Common myeloid progenitor, CD34-positive (primary cell): ENCODE measurements around the gene FAM107A.

ENCODE experiments used
- CTCF ChIA-PET: fragments of 350-600 bp; sonication (Branson Sonifier 250); formaldehyde crosslinking; loops from one replicate; lab custom pipeline; 2021; ENCODE audit warnings: antibody characterized with exemption; lab: Charles Lee
- POLR2A ChIA-PET: fragments of 350-600 bp; sonication (Branson Sonifier 250); formaldehyde crosslinking; loops from one replicate; lab custom pipeline; 2021; ENCODE audit warnings: antibody characterized with exemption; lab: Charles Lee
- DNase-seq, 3 donors: peaks; one replicate each; pipeline versions ENCODE4 v3.0.0 to v3.0.0-alpha.2; 2013
- H3K27ac ChIP-seq, 2 experiments: 1 replicate in 1 of 2; 2 replicates in 1 of 2; pipeline ENCODE4 v1.7.0; 2013; ENCODE audit warnings: inconsistent platforms in 2 of 2, low read length in 2 of 2, mild to moderate bottlenecking in 2 of 2, low read depth in 1 of 2, moderate library complexity in 1 of 2; ENCODE audit not compliant: severe bottlenecking in 2 of 2, insufficient read depth in 1 of 2, poor library complexity in 1 of 2
- H3K27me3 ChIP-seq, 5 experiments: replicated peaks in 2 of 5; 1 replicate in 3 of 5; 2 replicates in 2 of 5; pipeline versions ENCODE4 v1.6.1 to v1.7.0; 2013; ENCODE audit warnings: low read length in 4 of 5, mild to moderate bottlenecking in 2 of 5, moderate library complexity in 2 of 5, inconsistent platforms in 1 of 5; ENCODE audit not compliant: insufficient read depth in 5 of 5, control insufficient read depth in 4 of 5
- H3K36me3 ChIP-seq, 4 experiments: 1 replicate in 2 of 4; 2 replicates in 2 of 4; pipeline versions ENCODE4 v1.6.1 to v1.7.0; 2013; ENCODE audit warnings: low read length in 3 of 4, control low read depth in 1 of 4, mild to moderate bottlenecking in 1 of 4; ENCODE audit not compliant: control insufficient read depth in 4 of 4, insufficient read depth in 4 of 4
- H3K4me1 ChIP-seq, 4 experiments: 1 replicate in 3 of 4; 2 replicates in 1 of 4; pipeline versions ENCODE4 v1.6.1 to v1.7.1; 2013; ENCODE audit warnings: low read length in 3 of 4, mild to moderate bottlenecking in 3 of 4, control low read depth in 1 of 4, inconsistent platforms in 1 of 4, moderate library complexity in 1 of 4; ENCODE audit not compliant: control insufficient read depth in 4 of 4, insufficient read depth in 4 of 4; ENCODE audit errors: control extremely low read depth in 1 of 4
- H3K4me3 ChIP-seq, 7 experiments: 1 replicate in 4 of 7; 2 replicates in 3 of 7; pipeline versions ENCODE4 v1.5.1 to v1.7.0; 2013; ENCODE audit warnings: mild to moderate bottlenecking in 7 of 7, low read length in 6 of 7, moderate library complexity in 6 of 7, inconsistent platforms in 2 of 7, low read depth in 2 of 7, control low read depth in 1 of 7; ENCODE audit not compliant: insufficient read depth in 4 of 7, control insufficient read depth in 1 of 7; ENCODE audit errors: extremely low read depth in 1 of 7
- H3K9me3 ChIP-seq, 5 experiments: 1 replicate in 4 of 5; 2 replicates in 1 of 5; pipeline versions ENCODE4 v1.6.1 to v1.7.1; 2013; ENCODE audit warnings: low read length in 4 of 5, mild to moderate bottlenecking in 2 of 5, inconsistent platforms in 1 of 5, low read depth in 1 of 5, moderate library complexity in 1 of 5; ENCODE audit not compliant: control insufficient read depth in 4 of 5, insufficient read depth in 2 of 5; ENCODE audit errors: control extremely low read depth in 1 of 5
- WGBS: methylation state at CpG from one replicate; pipeline ENCODE4 v1.1.5; 2013; ENCODE audit not compliant: insufficient coverage; 5-methylcytosine and 5-hydroxymethylcytosine counted together

Gene FAM107A

GRCh38 chr3:58519668-58520402 is 57.4 kb downstream of the FAM107A start:
- Histone ChIP-seq H3K27ac (no peak overlapping the region), H3K4me1 (peaks cover 0 to 4% (median 0%) of the 10 kb centered on the region in 4 experiments), H3K9me3 (no peaks in the 10 kb centered on the region), H3K4me3 (no peak overlapping the region), H3K27me3 (no peaks in the 10 kb centered on the region), H3K36me3 (peaks cover 0 to 30% (median 1%) of the 10 kb centered on the region in 4 experiments)
- ChIA-PET POLR2A (no interaction called here), CTCF (interaction anchor here (0.8 to 4.4 kb wide), 3 partner anchors 8 to 129 kb away, joined by 3 to 24 read pairs (median 4); no protein-coding TSS in a partner anchor)
- no peak for DNase-seq
- 96% methylated on average over 4 of the region's 6 CpGs for WGBS

- H3K27me3 ChIP-seq: no peaks in the 10 kb centered on the region
- DNase-seq: no peak
- H3K27ac ChIP-seq: no peak overlapping the region
- POLR2A ChIA-PET: no interaction called here
- H3K9me3 ChIP-seq: no peaks in the 10 kb centered on the region
- CTCF ChIA-PET: interaction anchor here (1.0 kb wide), 1 partner anchor 47 kb away, joined by 3 read pairs; no protein-coding TSS in a partner anchor
- 89% methylated on average over 3 of the region's 3 CpGs for WGBS
- H3K36me3 ChIP-seq: peaks cover 0 to 24% (median 1%) of the 10 kb centered on the region in 4 experiments
- peaks cover 0 to 4% (median 0%) of the 10 kb centered on the region in 4 experiments for H3K4me1 ChIP-seq
- H3K4me3 ChIP-seq: no peak overlapping the region
Observed at GRCh38 chr3:58518291-58518789, 58.9 kb downstream of the FAM107A start.

- 100% methylated on average over 3 of the region's 3 CpGs for WGBS
- H3K4me3 ChIP-seq: no peak overlapping the region
- H3K27ac ChIP-seq: no peak overlapping the region
Observed at GRCh38 chr3:58514405-58514804, 62.8 kb downstream of the FAM107A start.

More at GRCh38 chr3:58514405-58514804, 62.8 kb downstream of the FAM107A start:
- DNase-seq: no peak
- peaks cover 0 to 22% (median 0%) of the 10 kb centered on the region in 4 experiments for H3K36me3 ChIP-seq
- H3K27me3 ChIP-seq: no peaks in the 10 kb centered on the region
- H3K4me1 ChIP-seq: no peaks in the 10 kb centered on the region
- H3K9me3 ChIP-seq: no peaks in the 10 kb centered on the region
- ChIA-PET POLR2A (no interaction called here), CTCF (interaction anchor here (2.2 kb wide), 1 partner anchor 11 kb away, joined by 8 read pairs; no protein-coding TSS in a partner anchor)
